Bronchial epithelial cell (primary cell): ENCODE measurements around the gene MAP4K4. TPM values are rescaled to one million over a fixed set of nuclear protein-coding genes. Genes with fewer than 3 reads are reported as not detected.
A peak's percentile ranks its signal among the peaks of the same experiment; 100 is the strongest.

ENCODE experiments used
- DNase-seq: peaks from one replicate; pipeline ENCODE4 v3.0.0-alpha.2; 2010; ENCODE audit warnings: low read depth
- FAIRE-seq: peaks from 2 replicates; lab custom pipeline; 2011; peaks lifted over from hg19 to GRCh38; lab: Jason Lieb, UNC
- H3K27me3 ChIP-seq: 2 replicates; pipeline ENCODE4 v1.5.1; 2011; ENCODE audit warnings: low read length; ENCODE audit not compliant: control insufficient read depth, insufficient read depth
- H3K36me3 ChIP-seq: 2 replicates; pipeline ENCODE4 v1.5.1; 2011; ENCODE audit warnings: low read length; ENCODE audit not compliant: control insufficient read depth, insufficient read depth
- H3K4me3 ChIP-seq: 2 replicates; pipeline ENCODE4 v1.5.1; 2011; ENCODE audit warnings: mild to moderate bottlenecking, low read depth, low read length, control low read depth
- total RNA-seq: library from RNA; depleted of rRNA; stranded (reverse); fragments of >200 nt; gene quantifications from 2 replicates; pipeline ENCODE4 v1.2.1, GENCODE V29; 2014
- TF ChIP-seq, protein P1 (sequence below): IDR thresholded peaks from 2 replicates; pipeline ENCODE4 v1.5.1; 2011; ENCODE audit warnings: mild to moderate bottlenecking, moderate library complexity, low read length, control low read depth, inconsistent platforms; ENCODE audit not compliant: insufficient read depth, severe bottlenecking

MAP4K4 gene
- total RNA-seq, 1 donor from 2014 or later: 81.1 TPM

DNA sequence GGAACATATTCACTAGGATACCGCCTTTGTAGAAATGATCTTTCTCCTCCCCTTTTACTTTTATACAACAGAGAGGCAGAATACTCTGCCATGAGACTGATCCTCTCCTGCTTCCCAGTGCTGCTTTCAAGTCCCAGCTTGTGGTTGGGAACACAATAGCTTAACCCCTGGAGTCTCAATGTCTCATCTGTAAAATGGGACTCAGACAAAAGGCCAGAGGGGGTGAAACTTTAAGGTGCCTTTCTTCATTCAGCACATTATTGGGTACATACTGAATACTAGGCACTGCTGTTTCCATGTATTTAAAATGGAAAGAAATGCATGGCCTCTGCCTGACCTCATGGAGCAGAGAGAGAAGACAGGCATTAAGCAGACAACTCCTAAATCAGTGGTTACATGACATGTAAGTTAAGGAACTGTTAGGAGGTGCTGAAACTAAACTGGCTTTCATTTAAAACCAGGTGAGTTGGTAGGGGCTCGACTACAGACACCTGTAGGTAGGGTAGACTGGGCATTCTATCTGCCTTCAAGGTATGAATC is 53.8 kb downstream of the MAP4K4 start:
- DNase-seq: no peak
- FAIRE-seq: no peak
- no peak overlapping the region for H3K4me3 ChIP-seq
- H3K27me3 ChIP-seq: no peaks in the 10 kb centered on the region
- no peaks in the 10 kb centered on the region for H3K36me3 ChIP-seq
- TF ChIP-seq, protein P1, sequence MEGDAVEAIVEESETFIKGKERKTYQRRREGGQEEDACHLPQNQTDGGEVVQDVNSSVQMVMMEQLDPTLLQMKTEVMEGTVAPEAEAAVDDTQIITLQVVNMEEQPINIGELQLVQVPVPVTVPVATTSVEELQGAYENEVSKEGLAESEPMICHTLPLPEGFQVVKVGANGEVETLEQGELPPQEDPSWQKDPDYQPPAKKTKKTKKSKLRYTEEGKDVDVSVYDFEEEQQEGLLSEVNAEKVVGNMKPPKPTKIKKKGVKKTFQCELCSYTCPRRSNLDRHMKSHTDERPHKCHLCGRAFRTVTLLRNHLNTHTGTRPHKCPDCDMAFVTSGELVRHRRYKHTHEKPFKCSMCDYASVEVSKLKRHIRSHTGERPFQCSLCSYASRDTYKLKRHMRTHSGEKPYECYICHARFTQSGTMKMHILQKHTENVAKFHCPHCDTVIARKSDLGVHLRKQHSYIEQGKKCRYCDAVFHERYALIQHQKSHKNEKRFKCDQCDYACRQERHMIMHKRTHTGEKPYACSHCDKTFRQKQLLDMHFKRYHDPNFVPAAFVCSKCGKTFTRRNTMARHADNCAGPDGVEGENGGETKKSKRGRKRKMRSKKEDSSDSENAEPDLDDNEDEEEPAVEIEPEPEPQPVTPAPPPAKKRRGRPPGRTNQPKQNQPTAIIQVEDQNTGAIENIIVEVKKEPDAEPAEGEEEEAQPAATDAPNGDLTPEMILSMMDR: no peak

DNA sequence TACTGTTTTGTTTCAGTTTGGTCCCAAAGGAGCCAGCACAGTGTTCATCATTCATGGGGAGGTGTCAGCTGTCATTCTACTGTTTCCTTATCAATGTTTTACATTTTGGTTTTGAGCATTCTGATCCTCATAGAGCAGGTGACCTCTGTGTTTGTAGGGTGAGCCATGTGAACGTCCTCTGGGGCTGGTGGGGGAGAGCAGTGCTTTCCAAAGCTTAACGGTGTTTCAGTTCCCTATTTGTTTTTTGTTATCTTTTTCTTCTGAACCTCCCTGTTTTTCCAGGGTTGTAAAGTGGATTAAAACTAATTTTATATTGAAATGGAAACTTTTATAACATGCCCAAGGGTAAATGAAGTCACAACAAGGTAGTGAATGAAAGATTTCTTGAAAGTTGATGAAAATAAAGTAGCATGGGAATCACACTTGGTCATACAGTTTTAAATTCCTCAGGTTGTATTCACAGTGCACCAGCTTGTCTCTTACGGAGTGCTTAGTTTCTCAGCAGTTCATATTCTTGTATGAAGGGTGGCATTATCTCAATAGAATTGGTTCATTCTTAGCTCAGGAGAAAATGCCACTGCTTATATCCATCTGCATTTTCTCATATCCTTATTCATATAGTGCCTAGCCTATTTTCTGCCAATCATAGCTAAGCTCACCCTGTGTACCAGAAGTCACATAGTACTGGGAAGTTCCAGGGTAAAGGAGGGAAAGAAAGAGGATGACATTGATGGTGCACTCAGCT is 54.5 kb downstream of the MAP4K4 start:
- Histone ChIP-seq H3K36me3 (no peaks in the 10 kb centered on the region), H3K4me3 (no peak overlapping the region), H3K27me3 (no peaks in the 10 kb centered on the region)
- FAIRE-seq (no peak), DNase-seq (no peak)
- TF ChIP-seq, protein P1: no peak

DNA sequence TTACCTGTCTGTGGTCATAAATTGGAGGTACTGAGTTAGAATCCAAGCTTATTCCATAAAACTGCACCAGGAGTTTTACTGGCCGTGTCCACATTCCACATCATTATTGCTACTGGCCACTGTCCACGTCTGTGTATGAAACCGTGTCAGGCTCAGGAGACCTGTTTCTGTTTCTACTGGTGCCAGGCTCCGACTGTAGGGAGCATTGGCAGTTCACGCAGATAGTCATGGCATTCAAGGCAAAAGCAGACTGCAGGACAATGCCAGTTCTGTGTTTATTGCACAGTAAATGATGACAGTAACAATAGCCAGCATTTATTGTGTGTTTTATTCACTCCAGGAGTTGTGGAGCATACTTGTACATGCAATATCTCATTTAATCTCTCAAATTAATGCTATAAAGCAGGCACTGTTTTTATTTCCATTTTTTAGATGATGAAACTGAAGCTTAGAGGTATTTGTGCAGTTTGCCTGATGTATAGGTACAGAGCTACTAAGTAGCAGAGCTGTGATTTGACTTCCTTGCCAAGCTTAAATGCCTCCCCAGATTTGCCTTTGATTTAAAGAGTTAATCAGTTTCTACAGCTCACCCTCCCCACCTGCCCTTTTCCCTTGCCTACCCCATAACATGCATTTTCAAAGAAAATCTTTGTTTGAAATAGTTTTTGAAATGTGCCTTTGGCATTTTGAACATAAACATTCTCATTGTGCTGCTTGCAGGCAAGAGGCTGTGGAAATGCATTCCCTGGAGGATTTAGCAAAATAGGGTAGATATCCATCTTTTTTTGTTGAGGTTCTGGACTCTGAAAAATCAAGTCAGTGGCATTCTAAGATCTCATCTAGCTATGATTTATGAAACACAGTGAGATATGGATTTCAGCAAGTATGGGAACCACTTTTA is 55.5 kb downstream of the MAP4K4 start:
- H3K36me3 ChIP-seq: no peaks in the 10 kb centered on the region
- no peak for FAIRE-seq

DNA sequence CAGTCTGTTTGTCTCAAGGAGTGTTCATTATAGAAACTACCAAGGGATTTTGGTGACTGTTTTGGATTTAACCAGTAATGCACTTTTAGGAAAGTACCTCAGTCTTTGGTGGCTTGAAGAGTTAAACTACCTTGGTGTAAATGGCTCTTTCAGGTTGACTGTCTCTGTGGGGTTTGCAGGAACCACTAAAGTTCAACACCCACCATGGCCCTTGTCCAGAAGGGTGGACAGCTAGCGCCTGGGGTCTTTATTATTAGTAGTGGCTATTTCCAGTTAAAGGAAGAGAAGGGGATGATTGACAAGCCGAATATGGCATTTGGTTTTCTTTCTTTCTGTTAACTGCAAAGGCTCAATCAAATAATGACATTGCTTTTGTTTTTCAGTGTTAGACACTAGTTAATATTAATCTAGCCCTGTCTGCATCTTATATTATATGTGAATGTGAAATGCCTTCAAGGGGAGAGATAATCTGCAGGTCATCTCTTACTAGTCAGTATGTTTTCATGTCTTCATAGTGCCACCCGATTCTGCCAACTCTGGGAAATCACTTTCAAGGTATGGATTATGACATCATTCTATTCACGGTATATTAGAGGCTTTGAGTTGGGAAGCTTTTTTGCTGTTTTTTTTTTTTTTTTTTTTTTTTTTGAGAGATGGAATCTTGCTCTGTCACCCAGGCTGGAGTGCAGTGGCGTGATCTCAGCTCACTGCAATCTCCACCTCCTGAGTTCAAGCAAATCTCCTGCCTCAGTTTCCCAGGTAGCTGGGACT is 56.4 kb downstream of the MAP4K4 start:
- DNase-seq (no peak), FAIRE-seq (no peak)
- TF ChIP-seq, protein P1: no peak
- no peaks in the 10 kb centered on the region for H3K36me3 ChIP-seq
- H3K4me3 ChIP-seq: no peak overlapping the region
- no peaks in the 10 kb centered on the region for H3K27me3 ChIP-seq

More for the DNA sequence above, 55.5 kb downstream of the MAP4K4 start:
- no peak overlapping the region for H3K4me3 ChIP-seq
- no peak for DNase-seq
- TF ChIP-seq, protein P1: no peak
- H3K27me3 ChIP-seq: no peaks in the 10 kb centered on the region

DNA sequence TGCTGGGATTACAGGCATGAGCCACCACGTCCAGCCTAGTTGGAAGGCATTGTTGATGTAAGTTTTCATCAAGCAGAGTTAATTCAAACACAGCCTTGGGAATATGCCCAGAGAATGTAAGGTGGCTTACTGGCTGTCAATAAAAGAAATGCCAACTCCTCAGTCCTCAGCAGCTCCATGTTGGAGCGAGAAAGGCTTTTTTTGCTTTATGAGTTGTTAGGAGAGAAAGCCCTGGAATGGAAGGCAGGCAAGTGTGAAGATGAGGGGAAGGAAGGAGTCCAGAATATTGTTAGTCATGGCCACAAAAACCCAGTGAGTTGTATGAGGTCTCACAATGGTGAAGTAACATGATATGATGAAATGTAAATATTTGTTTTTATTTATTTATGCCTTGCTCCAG is 57.1 kb downstream of the MAP4K4 start:
- no peaks in the 10 kb centered on the region for H3K36me3 ChIP-seq
- H3K27me3 ChIP-seq: no peaks in the 10 kb centered on the region
- no peak overlapping the region for H3K4me3 ChIP-seq
- TF ChIP-seq, protein P1: no peak
- DNase-seq: peak; percentile 69
- no peak for FAIRE-seq
